Kidney (tissue), 14 donors: ENCODE measurements around the gene HAL. TPM values are rescaled to one million over a fixed set of nuclear protein-coding genes. Genes with fewer than 3 reads are reported as not detected.

Source experiments
- DNase-seq, 5 donors: peaks; one replicate each; pipeline ENCODE4 v3.0.0-alpha.2; 2013 to 2020
- FAIRE-seq: peaks from 2 replicates; lab custom pipeline; 2012; peaks lifted over from hg19 to GRCh38; lab: Jason Lieb, UNC
- H3K27ac ChIP-seq, 2 donors: one replicate each; pipeline ENCODE4 v1.7.0; 2013; ENCODE audit warnings: low read depth in 2 of 2, low read length in 2 of 2, inconsistent platforms in 1 of 2
- H3K27me3 ChIP-seq: one replicate; pipeline ENCODE4 v1.7.1; 2013; ENCODE audit warnings: low read length, inconsistent platforms; ENCODE audit not compliant: control insufficient read depth, insufficient read depth
- H3K36me3 ChIP-seq, 3 donors: one replicate each; pipeline versions ENCODE4 v1.7.0 to v1.7.1; 2013; ENCODE audit warnings: low read length in 3 of 3, control low read depth in 1 of 3, inconsistent platforms in 1 of 3; ENCODE audit not compliant: insufficient read depth in 3 of 3, control insufficient read depth in 2 of 3
- H3K4me1 ChIP-seq, 3 donors: one replicate each; pipeline versions ENCODE4 v1.7.0 to v1.7.1; 2013; ENCODE audit warnings: low read length in 3 of 3, inconsistent platforms in 1 of 3, low read depth in 1 of 3; ENCODE audit not compliant: control insufficient read depth in 2 of 3, insufficient read depth in 2 of 3
- H3K4me3 ChIP-seq, 3 donors: one replicate each; pipeline versions ENCODE4 v1.7.0 to v1.8.1; 2013; ENCODE audit warnings: low read length in 3 of 3, control low read depth in 1 of 3, inconsistent platforms in 1 of 3
- H3K9ac ChIP-seq, 3 donors: one replicate each; pipeline versions ENCODE4 v1.7.0 to v1.7.1; 2013; ENCODE audit warnings: low read length in 3 of 3, control low read depth in 1 of 3, inconsistent platforms in 1 of 3
- H3K9me3 ChIP-seq, 3 donors: one replicate each; pipeline versions ENCODE4 v1.7.0 to v1.7.1; 2013; ENCODE audit warnings: low read length in 3 of 3, control low read depth in 1 of 3, inconsistent platforms in 1 of 3; ENCODE audit not compliant: control insufficient read depth in 2 of 3, insufficient read depth in 1 of 3
- intact Hi-C: fragments of 100-400 bp; cut with DNase I; formaldehyde crosslinking; loops from one replicate; pipeline ENCODE4 v1.11.1; 2022
- polyA plus RNA-seq: library from polyadenylated mRNA; stranded (reverse); fragments of 350-450 nt; fragmentation: Illumina TruSeq; extraction: RNeasy Lipid Tissue Mini Kit (QIAGEN cat#74804); gene quantifications from one replicate; pipeline ENCODE4 v1.2.3, GENCODE V29; 2014; ENCODE audit warnings: low read depth, low replicate concordance; ENCODE audit not compliant: insufficient read depth
- total RNA-seq: library from RNA; stranded (reverse); fragmentation: NEBNext Ultra II Directional; extraction: Animal tissue kit (Norgen Biotek cat#: 25700); gene quantifications from one replicate; pipeline ENCODE4 v1.2.1, GENCODE V29; 2021
- TF ChIP-seq, protein P1 (sequence below): IDR thresholded peaks from 3 replicates; pipeline ENCODE4 v1.5.1; 2012; ENCODE audit warnings: mild to moderate bottlenecking, moderate library complexity, borderline replicate concordance; ENCODE audit not compliant: insufficient read depth; ENCODE audit errors: extremely low read depth
- donor health status: control.
- donor health status: control.
- donor health status: control.
- donor health status: control.
- donor health status: control.
- donor health status: DM: yes; HTN: yes; CAD: no.
- donor health status: Normal renal cell carcinoma (clear cell type).

The HAL gene
- total and polyA plus RNA-seq, 2 donors from 2014 or later: 0.88 TPM; not detected in 1

DNA sequence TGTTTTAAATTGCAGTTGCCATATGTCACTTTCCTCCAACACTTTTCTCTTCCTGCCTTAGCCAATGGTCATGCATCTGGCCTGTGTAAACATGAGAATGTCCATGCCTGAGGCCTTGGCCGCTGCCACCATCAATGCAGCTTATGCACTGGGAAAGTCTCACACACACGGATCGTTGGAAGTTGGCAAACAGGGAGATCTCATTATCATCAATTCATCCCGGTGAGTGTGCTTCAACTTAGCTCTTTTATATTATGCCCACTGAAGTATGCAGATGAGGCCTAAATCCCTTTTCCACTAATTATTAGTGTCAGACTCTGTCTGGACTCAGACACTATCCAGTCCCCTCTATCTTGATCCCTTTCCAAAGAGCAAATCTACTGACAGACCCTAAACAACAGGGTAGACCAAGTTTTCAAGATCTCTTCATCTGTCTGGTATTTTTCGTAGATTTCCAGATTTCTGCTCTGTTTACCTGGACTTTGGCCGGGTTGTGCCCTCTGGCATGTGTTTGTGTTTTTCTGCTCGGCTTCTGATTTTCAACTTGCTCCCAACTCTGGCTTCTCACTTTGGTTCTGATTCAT is 29.8 kb downstream of the HAL start:
- Histone ChIP-seq H3K36me3 (no peaks in the 10 kb centered on the region), H3K27me3 (no peaks in the 10 kb centered on the region), H3K4me1 (peaks cover 0 to 5% (median 0%) of the 10 kb centered on the region in 3 donors), H3K9ac (no peak overlapping the region), H3K4me3 (no peak overlapping the region), H3K9me3 (no peaks in the 10 kb centered on the region), H3K27ac (peak overlapping the region in 1 of 2 donors; percentile 32)
- FAIRE-seq (no peak), DNase-seq (no peak)
- TF ChIP-seq, protein P1, sequence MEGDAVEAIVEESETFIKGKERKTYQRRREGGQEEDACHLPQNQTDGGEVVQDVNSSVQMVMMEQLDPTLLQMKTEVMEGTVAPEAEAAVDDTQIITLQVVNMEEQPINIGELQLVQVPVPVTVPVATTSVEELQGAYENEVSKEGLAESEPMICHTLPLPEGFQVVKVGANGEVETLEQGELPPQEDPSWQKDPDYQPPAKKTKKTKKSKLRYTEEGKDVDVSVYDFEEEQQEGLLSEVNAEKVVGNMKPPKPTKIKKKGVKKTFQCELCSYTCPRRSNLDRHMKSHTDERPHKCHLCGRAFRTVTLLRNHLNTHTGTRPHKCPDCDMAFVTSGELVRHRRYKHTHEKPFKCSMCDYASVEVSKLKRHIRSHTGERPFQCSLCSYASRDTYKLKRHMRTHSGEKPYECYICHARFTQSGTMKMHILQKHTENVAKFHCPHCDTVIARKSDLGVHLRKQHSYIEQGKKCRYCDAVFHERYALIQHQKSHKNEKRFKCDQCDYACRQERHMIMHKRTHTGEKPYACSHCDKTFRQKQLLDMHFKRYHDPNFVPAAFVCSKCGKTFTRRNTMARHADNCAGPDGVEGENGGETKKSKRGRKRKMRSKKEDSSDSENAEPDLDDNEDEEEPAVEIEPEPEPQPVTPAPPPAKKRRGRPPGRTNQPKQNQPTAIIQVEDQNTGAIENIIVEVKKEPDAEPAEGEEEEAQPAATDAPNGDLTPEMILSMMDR: no peak
- intact Hi-C loops: no loop called here

DNA sequence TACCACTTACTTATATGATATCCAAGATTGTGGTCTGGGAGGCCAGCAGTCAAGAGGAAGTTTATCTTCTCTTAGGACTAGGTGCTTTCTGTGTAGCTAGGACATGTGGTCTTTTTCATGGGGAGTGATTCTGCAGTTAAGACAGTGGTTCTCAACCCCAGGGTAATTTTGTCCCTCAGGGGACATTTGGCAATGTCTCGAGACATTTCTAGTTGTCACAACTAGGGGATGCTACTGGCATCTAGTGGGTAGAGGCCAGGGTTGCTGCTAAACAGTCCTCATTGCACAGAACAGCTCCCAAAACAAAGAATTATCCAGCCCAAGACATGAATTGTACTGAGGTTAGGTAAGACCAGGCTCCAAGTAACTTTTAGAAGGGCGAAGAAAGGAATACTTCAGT is 33.0 kb downstream of the HAL start:
- intact Hi-C loops: no loop called here
- no peak overlapping the region for H3K9ac ChIP-seq
- FAIRE-seq (no peak), DNase-seq (no peak)
- no peaks in the 10 kb centered on the region for H3K9me3 ChIP-seq
- TF ChIP-seq, protein P1: no peak
- no peak overlapping the region for H3K4me3 ChIP-seq
- H3K27me3 ChIP-seq: no peaks in the 10 kb centered on the region
- no peak overlapping the region for H3K27ac ChIP-seq
- H3K36me3 ChIP-seq: no peaks in the 10 kb centered on the region
- peaks cover 0 to 5% (median 0%) of the 10 kb centered on the region in 3 donors for H3K4me1 ChIP-seq

DNA sequence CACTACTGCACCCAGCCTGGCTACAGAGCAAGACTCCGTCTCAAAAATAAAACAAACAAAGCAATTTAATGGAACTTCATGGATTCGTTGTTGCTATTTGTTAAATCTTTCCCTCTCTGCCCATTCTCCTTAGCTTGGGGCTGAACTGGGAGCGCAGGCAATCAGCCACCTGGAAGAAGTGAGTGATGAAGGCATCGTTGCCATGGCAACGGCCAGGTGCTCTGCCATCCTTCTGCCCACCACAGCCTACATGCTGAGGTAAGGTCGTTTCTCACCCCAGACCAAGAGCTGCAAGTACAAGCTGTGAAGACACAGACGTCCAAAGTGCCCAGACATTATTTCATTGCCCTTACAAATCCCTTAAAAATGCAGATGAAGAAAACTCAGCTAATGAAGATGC is 33.9 kb downstream of the HAL start:
- Histone ChIP-seq H3K27me3 (no peaks in the 10 kb centered on the region), H3K9ac (no peak overlapping the region), H3K9me3 (no peaks in the 10 kb centered on the region), H3K36me3 (no peaks in the 10 kb centered on the region), H3K4me1 (peaks cover 0 to 5% (median 0%) of the 10 kb centered on the region in 3 donors), H3K4me3 (no peak overlapping the region), H3K27ac (no peak overlapping the region)
- intact Hi-C loops: no loop called here
- FAIRE-seq: no peak
- no peak for DNase-seq
- TF ChIP-seq, protein P1: no peak

DNA sequence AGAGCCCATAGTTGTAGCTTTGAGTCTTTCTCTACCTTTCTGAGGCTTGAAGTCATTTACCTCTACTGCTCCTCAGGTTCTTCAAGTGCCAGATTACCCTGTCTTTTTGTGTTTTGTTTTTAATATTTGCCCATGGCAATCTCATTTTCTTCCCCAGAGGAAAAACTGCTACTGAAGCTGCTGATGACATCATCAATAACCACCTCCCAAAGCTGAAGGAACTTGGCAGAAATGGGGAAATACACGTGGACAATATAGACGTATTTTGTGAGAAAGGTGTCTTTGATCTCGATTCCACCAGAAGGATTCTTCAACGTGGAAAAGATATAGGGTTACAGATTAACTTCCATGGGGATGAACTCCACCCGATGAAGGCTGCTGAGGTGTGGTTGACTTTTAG is 35.9 kb downstream of the HAL start:
- Histone ChIP-seq H3K4me1 (no peaks in the 10 kb centered on the region), H3K36me3 (no peaks in the 10 kb centered on the region), H3K27me3 (no peaks in the 10 kb centered on the region), H3K27ac (no peak overlapping the region), H3K9ac (no peak overlapping the region), H3K4me3 (no peak overlapping the region), H3K9me3 (no peaks in the 10 kb centered on the region)
- FAIRE-seq (no peak), DNase-seq (no peak)
- TF ChIP-seq, protein P1: no peak
- intact Hi-C loops: no loop called here
